Ishikawa (cell line): ENCODE measurements around the gene ADAM19.

Experiments
- CEBPB ChIP-seq: IDR thresholded peaks from 2 replicates; pipeline ENCODE4 v1.6.1; 2012
- CREB1 ChIP-seq: IDR thresholded peaks from 2 replicates; pipeline ENCODE4 v1.6.1; 2012; ENCODE audit warnings: low read depth
- EGR1 ChIP-seq: IDR thresholded peaks from 2 replicates; pipeline ENCODE4 v1.6.1; 2012
- EP300 ChIP-seq: IDR thresholded peaks from 2 replicates; pipeline ENCODE4 v1.6.1; 2012; ENCODE audit warnings: borderline replicate concordance
- FOXM1 ChIP-seq: IDR thresholded peaks from 2 replicates; pipeline ENCODE4 v1.6.1; 2012; ENCODE audit warnings: low read depth, borderline replicate concordance
- MAX ChIP-seq: IDR thresholded peaks from 2 replicates; pipeline ENCODE4 v1.6.1; 2012
- NFIC ChIP-seq: IDR thresholded peaks from 2 replicates; pipeline ENCODE4 v1.6.1; 2012
- RAD21 ChIP-seq: IDR thresholded peaks from 2 replicates; pipeline ENCODE4 v1.6.1; 2012; ENCODE audit warnings: low read depth
- REST ChIP-seq: IDR thresholded peaks from 2 replicates; pipeline ENCODE4 v1.6.1; 2012; ENCODE audit warnings: low read depth, mild to moderate bottlenecking
- TAF1 ChIP-seq: IDR thresholded peaks from 2 replicates; pipeline ENCODE4 v1.6.1; 2012; ENCODE audit warnings: low read depth, mild to moderate bottlenecking
- TCF12 ChIP-seq: IDR thresholded peaks from 2 replicates; pipeline ENCODE4 v1.6.1; 2012; ENCODE audit warnings: low read depth
- TEAD4 ChIP-seq: IDR thresholded peaks from 2 replicates; pipeline ENCODE4 v1.6.1; 2012
- USF1 ChIP-seq: IDR thresholded peaks from 2 replicates; pipeline ENCODE4 v1.6.1; 2012
- YY1 ChIP-seq: IDR thresholded peaks from 2 replicates; pipeline ENCODE4 v1.6.1; 2012; ENCODE audit warnings: low read depth
- ZBTB7A ChIP-seq: IDR thresholded peaks from 2 replicates; pipeline ENCODE4 v1.6.1; 2012; ENCODE audit warnings: low read depth

Gene ADAM19

GRCh38 chr5:157555037-157555640 is 20.4 kb downstream of the ADAM19 start:
- TF ChIP-seq TCF12 (no peak), MAX (no peak), EP300 (no peak), TAF1 (no peak), FOXM1 (no peak), RAD21 (no peak), EGR1 (no peak), USF1 (no peak), ZBTB7A (no peak), TEAD4 (no peak), CEBPB (no peak), NFIC (no peak), REST (no peak), YY1 (no peak)

GRCh38 chr5:157554179-157555036 is 21.2 kb downstream of the ADAM19 start:
- TF ChIP-seq NFIC (no peak; the same call in 1 of the 2 replicates), MAX (no peak), TCF12 (0 out of 2 replicates have a peak, but pooled peaks have one; percentile 29), EGR1 (no peak), CREB1 (no peak), USF1 (no peak)

- TF ChIP-seq CEBPB (no peak), USF1 (no peak), TAF1 (no peak), REST (no peak), EGR1 (no peak), MAX (no peak), RAD21 (no peak), FOXM1 (no peak), CREB1 (no peak), TEAD4 (no peak)
Observed at GRCh38 chr5:157552650-157553049, 22.9 kb downstream of the ADAM19 start.

- no peak for TF ChIP-seq RAD21
- TF ChIP-seq FOXM1: no peak
- TF ChIP-seq ZBTB7A: no peak
- TF ChIP-seq TCF12: no peak
Observed at GRCh38 chr5:157550663-157551062, 24.9 kb downstream of the ADAM19 start.

GRCh38 chr5:157549954-157550549 is 25.5 kb downstream of the ADAM19 start:
- TF ChIP-seq ZBTB7A: no peak
- no peak for TF ChIP-seq CEBPB
- TF ChIP-seq EGR1: no peak
- TF ChIP-seq USF1: no peak
- TF ChIP-seq YY1: no peak
- TF ChIP-seq TAF1: no peak
- no peak for TF ChIP-seq REST
- TF ChIP-seq TCF12: no peak
- no peak for TF ChIP-seq RAD21
- no peak for TF ChIP-seq TEAD4
- no peak for TF ChIP-seq NFIC
- no peak for TF ChIP-seq EP300
- no peak for TF ChIP-seq CREB1
